ENCODE data around the gene CARD9.

Gene CARD9

GRCh38 chr9:136344544-136345280 lies 28.8 kb downstream of the CARD9 start:
- no peak for TF ChIP-seq ZFX (IDR thresholded peaks at IDR 0.05)
- no peak for TF ChIP-seq CTCF (conservative IDR thresholded peaks at IDR 0.05)
- H3K27ac ChIP-seq = no peak overlapping the region

GRCh38 chr9:136343884-136344269 lies 29.6 kb downstream of the CARD9 start:
- H3K27ac ChIP-seq = no peak overlapping the region
- TF ChIP-seq CTCF (conservative IDR thresholded peaks at IDR 0.05) (no peak), ZFX (IDR thresholded peaks at IDR 0.05) (no peak)

GRCh38 chr9:136343121-136343883 lies 30.2 kb downstream of the CARD9 start:
- TF ChIP-seq ZFX (IDR thresholded peaks at IDR 0.05) (no peak), CTCF (conservative IDR thresholded peaks at IDR 0.05) (no peak)
- no peak overlapping the region for H3K27ac ChIP-seq

- no peak overlapping the region for H3K27ac ChIP-seq
- no peak for TF ChIP-seq ZFX (IDR thresholded peaks at IDR 0.05)
- no peak for TF ChIP-seq CTCF (conservative IDR thresholded peaks at IDR 0.05)
Measured at GRCh38 chr9:136342181-136343120, 31.0 kb downstream of the CARD9 start.

GRCh38 chr9:136341769-136342168 lies 31.7 kb downstream of the CARD9 start:
- no peak overlapping the region for H3K27ac ChIP-seq
- TF ChIP-seq CTCF (conservative IDR thresholded peaks at IDR 0.05) (no peak), ZFX (IDR thresholded peaks at IDR 0.05) (no peak)

- no peak for TF ChIP-seq CTCF (conservative IDR thresholded peaks at IDR 0.05)
- TF ChIP-seq ZFX (IDR thresholded peaks at IDR 0.05) = no peak
- no peak overlapping the region for H3K27ac ChIP-seq
Measured at GRCh38 chr9:136341042-136341655, 32.3 kb downstream of the CARD9 start.
